Body of pancreas (tissue), 4 donors: ENCODE data around the gene KIN.

Experiments
- POLR2A ChIP-seq, 3 donors: fragments of 450-650 bp; IDR thresholded peaks; one replicate each; pipeline ENCODE4 v1.6.1; 2016; ENCODE audit warnings: antibody characterized with exemption in 3 of 3, mild to moderate bottlenecking in 2 of 3
- TF ChIP-seq, protein P1 (sequence below), 7 experiments: fragments of 450-650 bp in 4 of 7; fragments of 200-600 bp in 3 of 7; sonication (generic) in 3 of 7; IDR thresholded peaks; one replicate each; pipeline ENCODE4 v1.5.1; 2016 to 2019; ENCODE audit warnings: antibody characterized with exemption in 7 of 7

DNA sequence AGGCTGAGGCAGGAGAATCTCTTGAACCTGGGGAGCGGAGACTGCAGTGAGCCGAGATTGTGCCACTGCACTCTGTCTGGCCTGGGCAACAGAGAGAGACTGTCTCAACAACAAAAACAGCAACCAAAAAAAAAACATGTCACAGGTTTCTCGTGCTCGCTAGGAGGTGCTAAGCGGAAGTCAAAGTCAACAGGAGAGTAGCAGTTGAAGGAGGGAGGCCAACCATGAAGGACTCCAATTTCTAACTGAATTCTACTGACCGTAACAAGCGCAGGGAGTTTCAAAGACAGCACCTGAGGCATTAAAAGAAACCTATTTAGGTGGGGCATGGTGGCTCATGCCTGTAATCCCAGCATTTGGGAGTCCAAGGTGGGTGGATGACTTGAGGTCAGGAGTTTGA is 19.4 kb downstream of the KIN start:
- TF ChIP-seq, protein P1, sequence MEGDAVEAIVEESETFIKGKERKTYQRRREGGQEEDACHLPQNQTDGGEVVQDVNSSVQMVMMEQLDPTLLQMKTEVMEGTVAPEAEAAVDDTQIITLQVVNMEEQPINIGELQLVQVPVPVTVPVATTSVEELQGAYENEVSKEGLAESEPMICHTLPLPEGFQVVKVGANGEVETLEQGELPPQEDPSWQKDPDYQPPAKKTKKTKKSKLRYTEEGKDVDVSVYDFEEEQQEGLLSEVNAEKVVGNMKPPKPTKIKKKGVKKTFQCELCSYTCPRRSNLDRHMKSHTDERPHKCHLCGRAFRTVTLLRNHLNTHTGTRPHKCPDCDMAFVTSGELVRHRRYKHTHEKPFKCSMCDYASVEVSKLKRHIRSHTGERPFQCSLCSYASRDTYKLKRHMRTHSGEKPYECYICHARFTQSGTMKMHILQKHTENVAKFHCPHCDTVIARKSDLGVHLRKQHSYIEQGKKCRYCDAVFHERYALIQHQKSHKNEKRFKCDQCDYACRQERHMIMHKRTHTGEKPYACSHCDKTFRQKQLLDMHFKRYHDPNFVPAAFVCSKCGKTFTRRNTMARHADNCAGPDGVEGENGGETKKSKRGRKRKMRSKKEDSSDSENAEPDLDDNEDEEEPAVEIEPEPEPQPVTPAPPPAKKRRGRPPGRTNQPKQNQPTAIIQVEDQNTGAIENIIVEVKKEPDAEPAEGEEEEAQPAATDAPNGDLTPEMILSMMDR (IDR thresholded peaks at IDR 0.05), result no peak
- TF ChIP-seq POLR2A (IDR thresholded peaks at IDR 0.05), result no peak
